ENCODE data around the gene RAD17.
"Not testable (repeated sequence)": the region's sequence is repeated elsewhere in the genome, so short reads cannot be mapped to it uniquely, and the experiment has no call there.

RAD17 gene

DNA sequence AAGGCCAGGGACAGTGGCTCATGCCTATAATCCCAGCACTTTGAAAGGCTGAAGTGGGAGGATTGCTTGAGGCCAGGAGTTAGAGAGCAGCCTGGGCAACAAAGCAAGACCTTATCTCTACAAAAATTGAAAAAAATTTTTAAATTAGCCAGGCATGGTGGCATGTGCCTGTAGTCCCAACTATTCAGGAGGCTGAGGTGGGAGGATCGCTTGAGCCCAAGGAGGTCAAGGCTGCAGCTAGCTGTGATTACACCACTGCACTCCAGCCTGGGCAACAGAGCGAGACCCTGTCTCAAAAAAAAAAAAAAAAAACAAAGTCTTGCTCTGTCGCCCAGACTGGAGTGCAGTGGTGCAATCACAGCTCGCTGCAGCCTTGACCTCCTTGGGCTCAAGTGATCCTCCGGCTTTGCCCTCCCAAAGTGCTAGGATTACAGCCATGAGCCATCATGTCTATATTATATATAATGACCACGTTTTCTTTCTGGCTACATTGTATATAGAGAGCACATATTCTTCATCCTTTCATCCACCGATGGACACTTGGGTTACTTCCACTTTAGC, 85.9 kb downstream of the RAD17 start:
- DNase-seq (ENCODE audit: low spot score), result not testable (repeated sequence)

GRCh38 chr5:69462170-69462569, 92.6 kb downstream of the RAD17 start:
- no peak for DNase-seq (ENCODE audit: low spot score)
